ENCODE measurements around the gene TRIM44. TPM values are rescaled to one million over a fixed set of nuclear protein-coding genes. Genes with fewer than 3 reads are reported as not detected.

TRIM44 gene
- total RNA-seq, 1 donor = 21.2 TPM

- Histone ChIP-seq H3K27me3 (ENCODE audit: insufficient read depth, low read length) (no peaks in the 10 kb centered on the region), H3K4me3 (ENCODE audit: low read length) (no peak overlapping the region), H3K4me1 (ENCODE audit: insufficient read depth, low read length) (peaks cover 10% of the 10 kb centered on the region), H3K9me3 (ENCODE audit: low read depth, low read length) (no peaks in the 10 kb centered on the region)
Measured at GRCh38 chr11:35676611-35676965, 14.0 kb downstream of the TRIM44 start.

- no peaks in the 10 kb centered on the region for H3K9me3 ChIP-seq (ENCODE audit: low read depth, low read length)
- no peaks in the 10 kb centered on the region for H3K27me3 ChIP-seq (ENCODE audit: insufficient read depth, low read length)
- H3K4me1 ChIP-seq (ENCODE audit: insufficient read depth, low read length) = peaks cover 16% of the 10 kb centered on the region
- no peak overlapping the region for H3K4me3 ChIP-seq (ENCODE audit: low read length)
Measured at GRCh38 chr11:35677904-35678303, 15.3 kb downstream of the TRIM44 start.

- peaks cover 17% of the 10 kb centered on the region for H3K4me1 ChIP-seq (ENCODE audit: insufficient read depth, low read length)
- no peaks in the 10 kb centered on the region for H3K27me3 ChIP-seq (ENCODE audit: insufficient read depth, low read length)
- no peaks in the 10 kb centered on the region for H3K9me3 ChIP-seq (ENCODE audit: low read depth, low read length)
- H3K4me3 ChIP-seq (ENCODE audit: low read length) = no peak overlapping the region
Measured at GRCh38 chr11:35678471-35678870, 15.9 kb downstream of the TRIM44 start.

GRCh38 chr11:35678975-35679374, 16.4 kb downstream of the TRIM44 start:
- Histone ChIP-seq H3K4me3 (ENCODE audit: low read length) (no peak overlapping the region), H3K4me1 (ENCODE audit: insufficient read depth, low read length) (peaks cover 19% of the 10 kb centered on the region), H3K9me3 (ENCODE audit: low read depth, low read length) (no peaks in the 10 kb centered on the region), H3K27me3 (ENCODE audit: insufficient read depth, low read length) (no peaks in the 10 kb centered on the region)

GRCh38 chr11:35680506-35680905, 17.9 kb downstream of the TRIM44 start:
- Histone ChIP-seq H3K9me3 (ENCODE audit: low read depth, low read length) (no peaks in the 10 kb centered on the region), H3K4me3 (ENCODE audit: low read length) (no peak overlapping the region), H3K27me3 (ENCODE audit: insufficient read depth, low read length) (no peaks in the 10 kb centered on the region), H3K4me1 (ENCODE audit: insufficient read depth, low read length) (peaks cover 20% of the 10 kb centered on the region)

GRCh38 chr11:35681163-35681767, 18.7 kb downstream of the TRIM44 start:
- Histone ChIP-seq H3K9me3 (ENCODE audit: low read depth, low read length) (no peaks in the 10 kb centered on the region), H3K27me3 (ENCODE audit: insufficient read depth, low read length) (no peaks in the 10 kb centered on the region), H3K4me1 (ENCODE audit: insufficient read depth, low read length) (peaks cover 14% of the 10 kb centered on the region), H3K4me3 (ENCODE audit: low read length) (no peak overlapping the region)

GRCh38 chr11:35682230-35683173, 19.9 kb downstream of the TRIM44 start:
- Histone ChIP-seq H3K27me3 (ENCODE audit: insufficient read depth, low read length) (no peaks in the 10 kb centered on the region), H3K4me1 (ENCODE audit: insufficient read depth, low read length) (peaks cover 13% of the 10 kb centered on the region), H3K4me3 (ENCODE audit: low read length) (no peak overlapping the region), H3K9me3 (ENCODE audit: low read depth, low read length) (no peaks in the 10 kb centered on the region)

GRCh38 chr11:35683728-35684339, 21.3 kb downstream of the TRIM44 start:
- H3K9me3 ChIP-seq (ENCODE audit: low read depth, low read length) = no peaks in the 10 kb centered on the region
- H3K4me3 ChIP-seq (ENCODE audit: low read length) = no peak overlapping the region
- no peaks in the 10 kb centered on the region for H3K27me3 ChIP-seq (ENCODE audit: insufficient read depth, low read length)
- peaks cover 15% of the 10 kb centered on the region for H3K4me1 ChIP-seq (ENCODE audit: insufficient read depth, low read length)

GRCh38 chr11:35688023-35688422, 25.4 kb downstream of the TRIM44 start:
- H3K9me3 ChIP-seq (ENCODE audit: low read depth, low read length) = no peaks in the 10 kb centered on the region
- H3K4me3 ChIP-seq (ENCODE audit: low read length) = no peak overlapping the region
- H3K27me3 ChIP-seq (ENCODE audit: insufficient read depth, low read length) = no peaks in the 10 kb centered on the region
- H3K4me1 ChIP-seq (ENCODE audit: insufficient read depth, low read length) = peaks cover 9% of the 10 kb centered on the region

- H3K27me3 ChIP-seq (ENCODE audit: insufficient read depth, low read length) = no peaks in the 10 kb centered on the region
- no peak overlapping the region for H3K4me3 ChIP-seq (ENCODE audit: low read length)
- peaks cover 6% of the 10 kb centered on the region for H3K4me1 ChIP-seq (ENCODE audit: insufficient read depth, low read length)
- no peaks in the 10 kb centered on the region for H3K9me3 ChIP-seq (ENCODE audit: low read depth, low read length)
Measured at GRCh38 chr11:35689081-35689996, 26.8 kb downstream of the TRIM44 start.

- Histone ChIP-seq H3K4me3 (ENCODE audit: low read length) (no peak overlapping the region), H3K27me3 (ENCODE audit: insufficient read depth, low read length) (no peaks in the 10 kb centered on the region), H3K9me3 (ENCODE audit: low read depth, low read length) (no peaks in the 10 kb centered on the region), H3K4me1 (ENCODE audit: insufficient read depth, low read length) (no peaks in the 10 kb centered on the region)
Measured at GRCh38 chr11:35702126-35702525, 39.6 kb downstream of the TRIM44 start.

GRCh38 chr11:35709376-35709775, 46.8 kb downstream of the TRIM44 start:
- Histone ChIP-seq H3K27me3 (ENCODE audit: insufficient read depth, low read length) (no peaks in the 10 kb centered on the region), H3K4me3 (ENCODE audit: low read length) (no peak overlapping the region), H3K4me1 (ENCODE audit: insufficient read depth, low read length) (no peaks in the 10 kb centered on the region), H3K9me3 (ENCODE audit: low read depth, low read length) (no peaks in the 10 kb centered on the region)

- Histone ChIP-seq H3K4me3 (ENCODE audit: low read length) (no peak overlapping the region), H3K4me1 (ENCODE audit: insufficient read depth, low read length) (peaks cover 7% of the 10 kb centered on the region), H3K27me3 (ENCODE audit: insufficient read depth, low read length) (no peaks in the 10 kb centered on the region), H3K9me3 (ENCODE audit: low read depth, low read length) (no peaks in the 10 kb centered on the region)
Measured at GRCh38 chr11:35711173-35711910, 48.8 kb downstream of the TRIM44 start.

GRCh38 chr11:35711924-35712323, 49.3 kb downstream of the TRIM44 start:
- H3K9me3 ChIP-seq (ENCODE audit: low read depth, low read length) = no peaks in the 10 kb centered on the region
- H3K4me3 ChIP-seq (ENCODE audit: low read length) = no peak overlapping the region
- H3K27me3 ChIP-seq (ENCODE audit: insufficient read depth, low read length) = no peaks in the 10 kb centered on the region
- peaks cover 7% of the 10 kb centered on the region for H3K4me1 ChIP-seq (ENCODE audit: insufficient read depth, low read length)

Measured in mononuclear cell (primary cell).